Large intestine (tissue), 3 donors: ENCODE results near the gene FLT3. TPM values are rescaled to one million over a fixed set of nuclear protein-coding genes. Genes with fewer than 3 reads are reported as not detected.

ENCODE experiments used
- DNase-seq, 2 donors: peaks; one replicate each; pipeline versions ENCODE4 v3.0.0 to v3.0.0-alpha.2; 2013
- H3K27ac ChIP-seq: one replicate; pipeline ENCODE4 v1.5.1; 2013; ENCODE audit warnings: low read length
- H3K27me3 ChIP-seq: 2 replicates; pipeline ENCODE4 v1.6.1; 2013; ENCODE audit warnings: low read length; ENCODE audit not compliant: control insufficient read depth, insufficient read depth
- H3K36me3 ChIP-seq: 2 replicates; pipeline ENCODE4 v1.6.1; 2013; ENCODE audit warnings: low read length; ENCODE audit not compliant: control insufficient read depth, insufficient read depth
- H3K4me1 ChIP-seq: one replicate; pipeline ENCODE4 v1.6.1; 2013; ENCODE audit warnings: low read length; ENCODE audit not compliant: control insufficient read depth, insufficient read depth
- H3K4me3 ChIP-seq: one replicate; pipeline ENCODE4 v1.5.1; 2013; ENCODE audit warnings: low read length
- H3K9me3 ChIP-seq: one replicate; pipeline ENCODE4 v1.6.1; 2013; ENCODE audit warnings: mild to moderate bottlenecking, low read depth, low read length, moderate library complexity; ENCODE audit not compliant: control insufficient read depth
- WGBS: methylation state at CpG from one replicate; pipeline ENCODE4 v1.1.5; 2013; ENCODE audit warnings: low lambda C conversion rate; ENCODE audit not compliant: insufficient coverage; 5-methylcytosine and 5-hydroxymethylcytosine counted together
- polyA plus RNA-seq: library from polyadenylated mRNA; unstranded; fragments of 120-200 nt; gene quantifications from one replicate; pipeline ENCODE4 v1.2.1, GENCODE V29; 2013

Gene FLT3
- polyA plus RNA-seq, 1 donor: 1.1 TPM

GRCh38 chr13:27973961-27974662, 126.3 kb downstream of the FLT3 start:
- peak in 1 of 2 donors; percentile 82 for DNase-seq
- peaks cover 37% of the 10 kb centered on the region for H3K4me1 ChIP-seq

GRCh38 chr13:27973291-27973690, 127.1 kb downstream of the FLT3 start:
- Histone ChIP-seq H3K4me3 (no peak overlapping the region), H3K27me3 (peaks cover 58% of the 10 kb centered on the region), H3K27ac (peak overlapping the region; percentile 98), H3K36me3 (no peaks in the 10 kb centered on the region), H3K9me3 (no peaks in the 10 kb centered on the region), H3K4me1 (peaks cover 37% of the 10 kb centered on the region)
- peak in 1 of 2 donors; percentile 37 for DNase-seq
- WGBS: no CpG with 5 or more reads among the region's 5 CpGs

More at GRCh38 chr13:27973961-27974662, 126.3 kb downstream of the FLT3 start:
- no peaks in the 10 kb centered on the region for H3K36me3 ChIP-seq
- no peak overlapping the region for H3K4me3 ChIP-seq
- peaks cover 58% of the 10 kb centered on the region for H3K27me3 ChIP-seq
- H3K9me3 ChIP-seq: no peaks in the 10 kb centered on the region
- H3K27ac ChIP-seq: peak overlapping the region; percentile 98
- no CpG with 5 or more reads among the region's 7 CpGs for WGBS

- Histone ChIP-seq H3K27ac (peak overlapping the region; percentile 98), H3K27me3 (peaks cover 63% of the 10 kb centered on the region), H3K36me3 (peaks cover 3% of the 10 kb centered on the region), H3K4me3 (no peak overlapping the region), H3K4me1 (peaks cover 37% of the 10 kb centered on the region), H3K9me3 (no peaks in the 10 kb centered on the region)
- no CpG with 5 or more reads among the region's 2 CpGs for WGBS
- DNase-seq: peak; percentile 64 to 92
Measured at GRCh38 chr13:27972478-27972820, 127.9 kb downstream of the FLT3 start.

GRCh38 chr13:27971776-27972477, 128.4 kb downstream of the FLT3 start:
- H3K4me3 ChIP-seq: no peak overlapping the region
- H3K27ac ChIP-seq: peak overlapping the region; percentile 98
- peaks cover 37% of the 10 kb centered on the region for H3K4me1 ChIP-seq
- peaks cover 64% of the 10 kb centered on the region for H3K27me3 ChIP-seq
- peaks cover under 1% of the 10 kb centered on the region for H3K9me3 ChIP-seq
- no CpG with 5 or more reads among the region's 7 CpGs for WGBS
- peaks cover 8% of the 10 kb centered on the region for H3K36me3 ChIP-seq
- no peak for DNase-seq

GRCh38 chr13:27971236-27971645, 129.1 kb downstream of the FLT3 start:
- H3K27me3 ChIP-seq: peaks cover 64% of the 10 kb centered on the region
- peak overlapping the region; percentile 98 for H3K27ac ChIP-seq
- peaks cover 3% of the 10 kb centered on the region for H3K9me3 ChIP-seq
- DNase-seq: peak in 1 of 2 donors; percentile 71
- peak overlapping the region; percentile 42 for H3K4me3 ChIP-seq
- no CpG with 5 or more reads among the region's 13 CpGs for WGBS
- H3K4me1 ChIP-seq: peaks cover 37% of the 10 kb centered on the region
- H3K36me3 ChIP-seq: peaks cover 9% of the 10 kb centered on the region

GRCh38 chr13:27970382-27971235, 129.8 kb downstream of the FLT3 start:
- peaks cover 3% of the 10 kb centered on the region for H3K9me3 ChIP-seq
- peak in 1 of 2 donors; percentile 60 for DNase-seq
- no CpG with 5 or more reads among the region's 53 CpGs for WGBS
- peaks cover 64% of the 10 kb centered on the region for H3K27me3 ChIP-seq
- peaks cover 12% of the 10 kb centered on the region for H3K36me3 ChIP-seq
- H3K4me1 ChIP-seq: peaks cover 37% of the 10 kb centered on the region
- H3K27ac ChIP-seq: peak overlapping the region; percentile 98
- peak overlapping the region; percentile 42 for H3K4me3 ChIP-seq

GRCh38 chr13:27969866-27970229, 130.5 kb downstream of the FLT3 start:
- H3K9me3 ChIP-seq: peaks cover 3% of the 10 kb centered on the region
- H3K4me3 ChIP-seq: peak overlapping the region; percentile 42
- H3K27ac ChIP-seq: peak overlapping the region; percentile 98

GRCh38 chr13:27969082-27969865, 131.1 kb downstream of the FLT3 start, which contains the start of gene CDX2:
Gene CDX2 (minus strand): TSS chr13:27969315. CDS start chr13:27969006, 309 bp downstream.
- 0% methylated on average over 2 of the region's 34 CpGs for WGBS
- peak; percentile 98 to 100 for DNase-seq
- H3K27me3 ChIP-seq: peaks cover 72% of the 10 kb centered on the region
- peaks cover 25% of the 10 kb centered on the region for H3K36me3 ChIP-seq
- peak within 1 kb of the TSS; percentile 87 for H3K4me3 ChIP-seq
- H3K27ac ChIP-seq: peak within 1 kb of the TSS; percentile 98
- peaks cover 33% of the 10 kb centered on the region for H3K4me1 ChIP-seq
- H3K9me3 ChIP-seq: peaks cover 3% of the 10 kb centered on the region

More at GRCh38 chr13:27969866-27970229, 130.5 kb downstream of the FLT3 start:
- peaks cover 67% of the 10 kb centered on the region for H3K27me3 ChIP-seq
- peaks cover 19% of the 10 kb centered on the region for H3K36me3 ChIP-seq
- no peak for DNase-seq
- peaks cover 37% of the 10 kb centered on the region for H3K4me1 ChIP-seq
- no CpG with 5 or more reads among the region's 7 CpGs for WGBS

- H3K36me3 ChIP-seq: peaks cover 28% of the 10 kb centered on the region
- no peak for DNase-seq
- no CpG with 5 or more reads among the region's 86 CpGs for WGBS
- peak overlapping the region; percentile 98 for H3K27ac ChIP-seq
- H3K4me1 ChIP-seq: peaks cover 29% of the 10 kb centered on the region
- peak overlapping the region; percentile 87 for H3K4me3 ChIP-seq
- H3K9me3 ChIP-seq: peaks cover 3% of the 10 kb centered on the region
- H3K27me3 ChIP-seq: peaks cover 74% of the 10 kb centered on the region
Measured at GRCh38 chr13:27968316-27969081, 131.9 kb downstream of the FLT3 start.
